Panc1 (cell line): ENCODE results near the gene RNF4. TPM values are rescaled to one million over a fixed set of nuclear protein-coding genes. Genes with fewer than 3 reads are reported as not detected.

ENCODE experiments used
- ATAC-seq: fragments of 200-7000 bp; cut with Tn5 transposase; 2 replicates; pipeline ENCODE4 v1.9.1; 2020; ENCODE audit warnings: mild to moderate bottlenecking, moderate library complexity
- BruUV-seq: library from RNA; stranded (reverse); fragments of 400-500 nt; replicated peaks from 2 replicates; lab custom pipeline; 2021; lab: Mats Ljungman, UMichigan
- CTCF ChIA-PET: fragments of 300-600 bp; sonication (Branson Sonifier 250); formaldehyde crosslinking; loops from one replicate; lab custom pipeline; 2022; ENCODE audit warnings: antibody characterized with exemption; lab: Charles Lee
- POLR2A ChIA-PET: fragments of 300-600 bp; sonication (Branson Sonifier 250); formaldehyde crosslinking; loops from one replicate; lab custom pipeline; 2022; ENCODE audit warnings: antibody characterized with exemption; lab: Charles Lee
- DNase-seq: peaks from one replicate; pipeline ENCODE4 v3.0.0-alpha.2; 2010; ENCODE audit warnings: low read depth, low spot score
- H3K27ac ChIP-seq: 2 replicates; pipeline ENCODE4 v1.5.1; 2011; ENCODE audit warnings: mild to moderate bottlenecking, low read length, inconsistent platforms
- H3K27me3 ChIP-seq: fragments of 200-500 bp; sonication (Bioruptor generic); 2 replicates; pipeline ENCODE4 v1.6.0; 2014; ENCODE audit warnings: low read length, inconsistent platforms; ENCODE audit not compliant: control insufficient read depth, insufficient read depth
- H3K36me3 ChIP-seq: fragments of 200-500 bp; sonication (Bioruptor generic); 2 replicates; pipeline ENCODE4 v1.5.1; 2014; ENCODE audit warnings: inconsistent platforms, mild to moderate bottlenecking, low read length, moderate library complexity; ENCODE audit not compliant: control insufficient read depth, insufficient read depth
- H3K4me1 ChIP-seq: 2 replicates; pipeline ENCODE4 v1.5.1; 2011; ENCODE audit warnings: inconsistent platforms, mild to moderate bottlenecking, low read length, moderate library complexity; ENCODE audit not compliant: control insufficient read depth, insufficient read depth
- H3K4me3 ChIP-seq, 2 experiments: 2 replicates each; pipeline ENCODE4 v1.5.1; 2011 to 2012; ENCODE audit warnings: low read depth in 2 of 2, low read length in 2 of 2, mild to moderate bottlenecking in 2 of 2, inconsistent platforms in 1 of 2, moderate library complexity in 1 of 2
- H3K9me3 ChIP-seq: fragments of 200-500 bp; sonication (Bioruptor generic); 2 replicates; pipeline ENCODE4 v1.5.1; 2014; ENCODE audit warnings: low read depth, mild to moderate bottlenecking, inconsistent platforms, low read length, moderate library complexity; ENCODE audit not compliant: control insufficient read depth, insufficient read depth
- CTCF ChIP-seq: fragments of 450-650 bp; IDR thresholded peaks from 2 replicates; pipeline ENCODE4 v1.5.1; 2017; ENCODE audit warnings: mild to moderate bottlenecking
- POLR2AphosphoS5 ChIP-seq: IDR thresholded peaks from 2 replicates; pipeline ENCODE4 v1.6.1; 2012; ENCODE audit warnings: mild to moderate bottlenecking, low read depth, low read length, moderate library complexity
- SIN3A ChIP-seq: IDR thresholded peaks from 2 replicates; pipeline ENCODE4 v1.6.1; 2012; ENCODE audit warnings: low read depth, mild to moderate bottlenecking, low read length, moderate library complexity, borderline replicate concordance; ENCODE audit not compliant: insufficient read depth
- TCF7L2 ChIP-seq: IDR thresholded peaks from 2 replicates; pipeline ENCODE4 v1.6.1; 2011; ENCODE audit warnings: mild to moderate bottlenecking, low read depth, low read length, inconsistent platforms
- in situ Hi-C: cut with HindIII; loops from 2 replicates; pipeline ENCODE4 v1.10.0; 2016; ENCODE audit warnings: low sequenced_read_pairs, low pct_unique_long_range_greater_than_20kb
- intact Hi-C: fragments of 100-400 bp; cut with micrococcal nuclease; formaldehyde crosslinking; loops from one replicate; pipeline ENCODE4 v1.10.0; 2022; ENCODE audit not compliant: unreplicated experiment
- total RNA-seq: library from RNA; stranded (reverse); gene quantifications from one replicate; pipeline ENCODE4 v1.2.1, GENCODE V29; 2021; ENCODE audit not compliant: unreplicated experiment
- TF ChIP-seq, protein P1 (sequence below), 2 experiments: IDR thresholded peaks; 2 replicates each; pipeline ENCODE4 v1.6.1; 2011 to 2012; ENCODE audit warnings: low read depth in 2 of 2, control low read depth in 1 of 2, low read length in 1 of 2, mild to moderate bottlenecking in 1 of 2, moderate library complexity in 1 of 2; ENCODE audit not compliant: insufficient read depth in 1 of 2

RNF4 gene
- total RNA-seq, 1 experiment from 2014 or later: 55.0 TPM

DNA sequence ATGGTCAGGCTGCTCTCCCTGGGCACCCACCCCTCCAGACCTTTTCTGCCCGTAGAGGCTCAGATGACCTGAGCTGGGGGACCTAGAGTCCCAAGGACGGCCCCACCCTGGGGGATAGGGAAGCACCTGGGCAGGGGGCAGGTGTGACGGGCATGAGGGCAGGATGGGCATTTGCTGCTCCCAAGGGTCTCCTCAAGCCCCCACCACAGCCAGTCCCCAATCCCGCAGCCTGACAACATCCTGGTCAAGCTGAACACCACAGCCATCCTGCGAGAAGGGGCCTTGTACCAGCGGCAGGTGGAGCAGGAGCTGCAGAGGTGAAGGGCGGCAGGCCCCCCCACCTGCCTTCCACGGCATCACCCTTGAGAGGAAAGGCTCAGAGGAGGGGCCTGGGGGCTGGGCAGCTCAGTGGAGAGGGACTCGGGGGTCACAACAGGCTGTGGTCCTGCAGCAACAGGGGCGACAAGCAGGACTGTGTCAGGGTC, 17.8 kb upstream of the RNF4 start:
- Histone ChIP-seq H3K4me3 (no peak overlapping the region), H3K27ac (no peak overlapping the region), H3K27me3 (no peaks in the 10 kb centered on the region), H3K9me3 (no peaks in the 10 kb centered on the region), H3K4me1 (no peaks in the 10 kb centered on the region), H3K36me3 (no peaks in the 10 kb centered on the region)
- no peak for DNase-seq
- ChIA-PET CTCF (no interaction called here), POLR2A (no interaction called here)
- in situ Hi-C loops: no loop called here
- TF ChIP-seq SIN3A (no peak), TCF7L2 (no peak), POLR2AphosphoS5 (no peak), CTCF (no peak)
- TF ChIP-seq, protein P1, sequence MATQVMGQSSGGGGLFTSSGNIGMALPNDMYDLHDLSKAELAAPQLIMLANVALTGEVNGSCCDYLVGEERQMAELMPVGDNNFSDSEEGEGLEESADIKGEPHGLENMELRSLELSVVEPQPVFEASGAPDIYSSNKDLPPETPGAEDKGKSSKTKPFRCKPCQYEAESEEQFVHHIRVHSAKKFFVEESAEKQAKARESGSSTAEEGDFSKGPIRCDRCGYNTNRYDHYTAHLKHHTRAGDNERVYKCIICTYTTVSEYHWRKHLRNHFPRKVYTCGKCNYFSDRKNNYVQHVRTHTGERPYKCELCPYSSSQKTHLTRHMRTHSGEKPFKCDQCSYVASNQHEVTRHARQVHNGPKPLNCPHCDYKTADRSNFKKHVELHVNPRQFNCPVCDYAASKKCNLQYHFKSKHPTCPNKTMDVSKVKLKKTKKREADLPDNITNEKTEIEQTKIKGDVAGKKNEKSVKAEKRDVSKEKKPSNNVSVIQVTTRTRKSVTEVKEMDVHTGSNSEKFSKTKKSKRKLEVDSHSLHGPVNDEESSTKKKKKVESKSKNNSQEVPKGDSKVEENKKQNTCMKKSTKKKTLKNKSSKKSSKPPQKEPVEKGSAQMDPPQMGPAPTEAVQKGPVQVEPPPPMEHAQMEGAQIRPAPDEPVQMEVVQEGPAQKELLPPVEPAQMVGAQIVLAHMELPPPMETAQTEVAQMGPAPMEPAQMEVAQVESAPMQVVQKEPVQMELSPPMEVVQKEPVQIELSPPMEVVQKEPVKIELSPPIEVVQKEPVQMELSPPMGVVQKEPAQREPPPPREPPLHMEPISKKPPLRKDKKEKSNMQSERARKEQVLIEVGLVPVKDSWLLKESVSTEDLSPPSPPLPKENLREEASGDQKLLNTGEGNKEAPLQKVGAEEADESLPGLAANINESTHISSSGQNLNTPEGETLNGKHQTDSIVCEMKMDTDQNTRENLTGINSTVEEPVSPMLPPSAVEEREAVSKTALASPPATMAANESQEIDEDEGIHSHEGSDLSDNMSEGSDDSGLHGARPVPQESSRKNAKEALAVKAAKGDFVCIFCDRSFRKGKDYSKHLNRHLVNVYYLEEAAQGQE (IDR thresholded peaks at IDR 0.05; ENCODE audit: insufficient read depth in 1 of 2, low read depth in 2 of 2, low read length in 1 of 2): no peak
- intact Hi-C loops: no loop called here
- no peak for ATAC-seq
- no TSS peak for BruUV-seq

DNA sequence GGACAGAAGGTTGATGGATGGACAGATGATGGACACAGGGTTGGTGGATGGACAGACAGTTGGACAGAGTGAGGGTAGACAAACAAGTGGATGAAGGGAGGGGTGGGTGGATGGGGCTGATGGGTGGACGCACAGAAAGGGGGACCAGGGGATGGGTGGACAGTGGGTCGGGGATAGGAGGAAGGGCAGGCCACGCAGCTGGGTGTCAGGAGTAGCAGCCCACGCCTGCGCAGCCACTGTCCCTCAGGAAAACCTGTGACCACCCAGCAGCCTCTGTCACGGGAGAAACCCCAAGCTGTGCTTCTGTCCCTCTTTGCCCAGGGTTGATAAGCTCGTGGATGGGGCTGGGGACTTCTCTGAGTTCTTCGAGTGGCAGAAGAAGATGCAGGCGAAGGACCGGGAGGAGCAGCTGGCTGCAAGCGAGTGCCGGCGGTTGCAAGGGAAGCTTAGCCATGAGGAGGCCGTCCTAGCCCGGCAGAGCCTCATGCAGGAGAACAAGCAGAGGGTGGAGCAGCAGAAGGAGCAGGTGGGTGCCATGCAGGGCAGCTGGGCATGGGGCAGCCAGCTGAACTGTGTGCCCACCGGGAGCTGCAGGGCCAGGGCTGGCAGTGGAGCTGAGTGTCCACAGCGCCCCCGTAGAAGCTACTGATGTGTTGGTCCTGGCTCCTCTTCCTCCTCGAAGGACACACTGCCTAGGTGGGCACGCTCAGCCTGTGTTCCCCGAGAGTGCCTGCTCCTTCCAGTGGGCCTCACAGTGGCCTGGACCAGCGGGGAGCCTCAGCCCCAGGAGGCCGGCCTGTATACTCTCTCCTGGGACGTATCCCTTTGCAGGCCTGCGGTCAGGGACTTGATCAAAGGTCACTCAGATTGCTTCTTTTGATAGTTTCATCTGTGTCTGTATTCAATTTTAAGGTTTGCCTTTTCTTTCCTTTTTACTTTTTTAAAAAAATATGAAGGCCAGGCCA, 16.8 kb upstream of the RNF4 start:
- TF ChIP-seq POLR2AphosphoS5: no peak
- no peak for TF ChIP-seq TCF7L2
- no peak for TF ChIP-seq CTCF
- no peak for TF ChIP-seq SIN3A
- TF ChIP-seq, protein P1 (IDR thresholded peaks at IDR 0.05; ENCODE audit: insufficient read depth in 1 of 2, low read depth in 2 of 2, low read length in 1 of 2): no peak
- H3K27me3 ChIP-seq: no peaks in the 10 kb centered on the region
- BruUV-seq: no TSS peak
- no peak overlapping the region for H3K4me3 ChIP-seq
- DNase-seq (no peak), ATAC-seq (peak; percentile 50)
- H3K27ac ChIP-seq: no peak overlapping the region
- ChIA-PET POLR2A (no interaction called here), CTCF (interaction anchor here (0.6 kb wide), 1 partner anchor 102 kb away, joined by 3 read pairs; no protein-coding TSS in a partner anchor)
- no peaks in the 10 kb centered on the region for H3K36me3 ChIP-seq
- H3K4me1 ChIP-seq: no peaks in the 10 kb centered on the region
- in situ Hi-C loops: no loop called here
- intact Hi-C loops: no loop called here
- H3K9me3 ChIP-seq: no peaks in the 10 kb centered on the region
